Sigmoid colon (tissue), 3 donors: ENCODE data around the gene ENOX2.

Source experiments
- CTCF ChIP-seq, 4 experiments: fragments of 450-650 bp in 3 of 4; fragments of 200-600 bp in 1 of 4; IDR thresholded peaks; one replicate each; pipeline ENCODE4 v1.5.1; 2016 to 2019; ENCODE audit warnings: antibody characterized with exemption in 4 of 4, mild to moderate bottlenecking in 3 of 4, moderate library complexity in 2 of 4
- POLR2A ChIP-seq, 2 donors: fragments of 450-650 bp; IDR thresholded peaks; one replicate each; pipeline ENCODE4 v1.6.1; 2016; ENCODE audit warnings: antibody characterized with exemption in 2 of 2, mild to moderate bottlenecking in 2 of 2, moderate library complexity in 2 of 2

GRCh38 chrX:130645955-130646583 lies 256.9 kb downstream of the ENOX2 start:
- TF ChIP-seq CTCF (IDR thresholded peaks at IDR 0.05) (no peak), POLR2A (IDR thresholded peaks at IDR 0.05) (no peak)
